Measurements from ENCODE around the gene TMEM196. TPM values are rescaled to one million over a fixed set of nuclear protein-coding genes. Genes with fewer than 3 reads are reported as not detected.
"Not testable (repeated sequence)": the region's sequence is repeated elsewhere in the genome, so short reads cannot be mapped to it uniquely, and the experiment has no call there.

TMEM196 gene
- total RNA-seq, 4 donors from 2014 or later: not detected

DNA sequence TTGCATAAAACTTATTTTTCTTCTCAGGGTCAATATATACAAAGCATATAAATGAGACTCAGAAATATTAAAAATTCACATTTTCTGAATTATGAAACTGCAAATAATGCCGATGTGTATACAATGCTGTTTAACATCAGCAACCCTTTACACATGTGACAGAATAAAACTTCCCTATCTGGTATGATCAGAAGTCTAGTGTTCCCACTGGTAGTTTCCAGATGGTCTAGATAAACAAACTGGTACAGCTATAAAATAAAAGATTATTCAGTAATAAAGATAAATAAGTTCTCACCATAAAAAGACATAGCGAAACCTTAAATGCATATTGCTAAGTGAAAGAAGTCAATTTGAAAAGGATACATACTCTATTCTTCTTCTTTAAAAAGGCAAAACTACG lies 72.5 kb downstream of the TMEM196 start:
- peaks cover 0 to 52% (median 2%) of the 10 kb centered on the region in 3 donors for H3K36me3 ChIP-seq
- no peak overlapping the region for H3K4me3 ChIP-seq
- H3K4me1 ChIP-seq: no peaks in the 10 kb centered on the region
- TF ChIP-seq, protein P1, sequence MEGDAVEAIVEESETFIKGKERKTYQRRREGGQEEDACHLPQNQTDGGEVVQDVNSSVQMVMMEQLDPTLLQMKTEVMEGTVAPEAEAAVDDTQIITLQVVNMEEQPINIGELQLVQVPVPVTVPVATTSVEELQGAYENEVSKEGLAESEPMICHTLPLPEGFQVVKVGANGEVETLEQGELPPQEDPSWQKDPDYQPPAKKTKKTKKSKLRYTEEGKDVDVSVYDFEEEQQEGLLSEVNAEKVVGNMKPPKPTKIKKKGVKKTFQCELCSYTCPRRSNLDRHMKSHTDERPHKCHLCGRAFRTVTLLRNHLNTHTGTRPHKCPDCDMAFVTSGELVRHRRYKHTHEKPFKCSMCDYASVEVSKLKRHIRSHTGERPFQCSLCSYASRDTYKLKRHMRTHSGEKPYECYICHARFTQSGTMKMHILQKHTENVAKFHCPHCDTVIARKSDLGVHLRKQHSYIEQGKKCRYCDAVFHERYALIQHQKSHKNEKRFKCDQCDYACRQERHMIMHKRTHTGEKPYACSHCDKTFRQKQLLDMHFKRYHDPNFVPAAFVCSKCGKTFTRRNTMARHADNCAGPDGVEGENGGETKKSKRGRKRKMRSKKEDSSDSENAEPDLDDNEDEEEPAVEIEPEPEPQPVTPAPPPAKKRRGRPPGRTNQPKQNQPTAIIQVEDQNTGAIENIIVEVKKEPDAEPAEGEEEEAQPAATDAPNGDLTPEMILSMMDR (IDR thresholded peaks at IDR 0.05): no peak
- TF ChIP-seq POLR2A (IDR thresholded peaks at IDR 0.05) (no peak), EP300 (IDR thresholded peaks at IDR 0.05) (no peak)
- no peak for DNase-seq (ENCODE audit: low spot score in 2 of 2)
- H3K27ac ChIP-seq: no peak overlapping the region
- peaks cover 0 to 6% (median 0%) of the 10 kb centered on the region in 4 donors for H3K9me3 ChIP-seq
- 90 to 99% methylated on average over 3 of the region's 3 CpGs for whole genome bisulfite sequencing, 2 donors
- no peaks in the 10 kb centered on the region for H3K27me3 ChIP-seq

DNA sequence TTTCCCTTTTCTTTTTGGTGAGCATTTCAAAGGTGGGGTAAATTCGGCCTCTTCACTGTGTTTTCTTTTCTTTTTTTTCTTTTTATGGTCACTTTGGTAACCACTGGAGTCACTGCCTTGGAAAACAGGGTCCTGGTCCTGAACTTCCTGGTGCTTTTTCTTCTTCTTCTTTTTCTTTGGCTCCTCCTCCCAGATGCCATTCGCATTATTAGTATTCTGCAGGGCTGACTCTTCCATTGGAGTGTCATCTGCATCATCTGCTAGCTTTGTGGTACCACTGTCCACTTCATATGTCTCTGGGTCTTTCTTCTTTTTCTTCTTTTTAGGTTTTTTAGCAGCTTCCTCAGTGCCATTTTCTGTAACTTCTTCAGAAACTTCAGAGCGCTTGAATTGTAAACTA lies 75.1 kb downstream of the TMEM196 start:
- 88 to 93% methylated on average over 3 of the region's 3 CpGs for WGBS, 2 donors
- TF ChIP-seq, protein P1 (IDR thresholded peaks at IDR 0.05): no peak

DNA sequence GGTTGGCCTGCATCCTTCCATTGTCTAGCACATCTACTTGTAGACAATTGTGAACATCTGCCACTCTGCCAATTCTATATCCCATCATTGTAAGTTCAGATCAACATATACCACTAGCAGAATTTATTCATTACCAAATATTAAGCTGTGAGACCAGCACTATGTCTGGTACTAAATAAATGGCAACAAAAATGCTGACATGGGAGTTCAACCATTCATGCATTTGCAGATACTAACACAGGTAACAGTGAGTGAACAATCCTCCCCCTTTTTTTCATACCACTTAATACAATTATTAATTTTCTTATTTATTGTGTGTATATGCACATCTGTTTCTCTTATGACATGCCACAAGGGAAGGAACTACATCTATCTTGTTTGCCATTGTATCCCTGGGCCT lies 76.5 kb downstream of the TMEM196 start:
- Histone ChIP-seq H3K36me3 (peaks cover 0 to 30% (median 2%) of the 10 kb centered on the region in 3 donors), H3K9me3 (peaks cover 0 to 3% (median 0%) of the 10 kb centered on the region in 4 donors), H3K27me3 (no peaks in the 10 kb centered on the region), H3K4me1 (no peaks in the 10 kb centered on the region), H3K27ac (no peak overlapping the region), H3K4me3 (no peak overlapping the region)
- DNase-seq (ENCODE audit: low spot score in 2 of 2): no peak
- TF ChIP-seq, protein P1 (IDR thresholded peaks at IDR 0.05): no peak
- TF ChIP-seq EP300 (IDR thresholded peaks at IDR 0.05): no peak
- no peak for TF ChIP-seq POLR2A (IDR thresholded peaks at IDR 0.05)

More for the DNA sequence above, 75.1 kb downstream of the TMEM196 start:
- Histone ChIP-seq H3K4me3 (no peak overlapping the region), H3K27me3 (no peaks in the 10 kb centered on the region), H3K9me3 (peaks cover 0 to 6% (median 0%) of the 10 kb centered on the region in 4 donors), H3K4me1 (no peaks in the 10 kb centered on the region), H3K36me3 (peaks cover 0 to 44% (median 2%) of the 10 kb centered on the region in 3 donors), H3K27ac (no peak overlapping the region)
- DNase-seq (ENCODE audit: low spot score in 2 of 2): no peak

DNA sequence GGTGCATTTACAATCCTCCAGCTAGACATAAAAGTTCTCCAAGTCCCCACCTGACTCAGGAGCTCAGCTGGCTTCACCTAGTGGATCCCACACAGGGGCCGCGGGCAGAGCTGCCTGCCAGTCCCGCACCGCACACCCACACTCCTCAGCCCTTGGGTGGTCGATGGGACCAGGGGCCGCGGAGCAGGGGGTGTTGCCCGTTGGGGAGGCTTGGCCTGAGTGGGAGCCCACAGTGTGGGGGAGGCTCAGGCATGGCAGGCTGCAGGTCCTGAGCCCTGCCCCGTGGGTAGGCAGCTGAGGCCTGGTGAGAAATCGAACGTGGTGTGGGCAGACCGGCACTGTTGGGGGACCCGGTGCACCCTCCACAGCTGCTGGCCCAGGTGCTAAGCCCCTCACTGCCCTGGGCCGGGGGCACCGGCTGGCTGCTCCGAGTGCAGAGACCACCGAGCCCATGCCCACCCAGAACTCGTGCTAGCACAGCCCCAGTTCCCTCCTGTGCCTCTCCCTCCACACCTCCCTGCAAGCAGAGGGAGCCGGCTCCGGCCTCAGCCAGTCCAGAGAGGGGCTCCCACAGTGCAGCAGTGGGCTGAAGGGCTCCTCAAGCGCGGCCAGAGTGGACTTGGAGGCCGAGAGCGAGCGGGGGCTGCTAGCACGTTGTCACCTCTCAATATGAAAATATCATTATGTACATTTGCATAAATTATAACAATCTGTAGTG lies 81.1 kb downstream of the TMEM196 start:
- Histone ChIP-seq H3K27me3 (no peaks in the 10 kb centered on the region), H3K4me1 (no peaks in the 10 kb centered on the region), H3K36me3 (peaks cover 0 to 2% (median 0%) of the 10 kb centered on the region in 3 donors), H3K9me3 (peaks cover 0 to 7% (median 0%) of the 10 kb centered on the region in 4 donors), H3K4me3 (no peak overlapping the region), H3K27ac (no peak overlapping the region)
- no peak for DNase-seq (ENCODE audit: low spot score in 2 of 2)
- TF ChIP-seq, protein P1 (IDR thresholded peaks at IDR 0.05): no peak
- TF ChIP-seq POLR2A (IDR thresholded peaks at IDR 0.05): no peak
- no peak for TF ChIP-seq EP300 (IDR thresholded peaks at IDR 0.05)
- 96 to 97% methylated on average over 21 to 26 of the region's 26 CpGs for WGBS, 2 donors

DNA sequence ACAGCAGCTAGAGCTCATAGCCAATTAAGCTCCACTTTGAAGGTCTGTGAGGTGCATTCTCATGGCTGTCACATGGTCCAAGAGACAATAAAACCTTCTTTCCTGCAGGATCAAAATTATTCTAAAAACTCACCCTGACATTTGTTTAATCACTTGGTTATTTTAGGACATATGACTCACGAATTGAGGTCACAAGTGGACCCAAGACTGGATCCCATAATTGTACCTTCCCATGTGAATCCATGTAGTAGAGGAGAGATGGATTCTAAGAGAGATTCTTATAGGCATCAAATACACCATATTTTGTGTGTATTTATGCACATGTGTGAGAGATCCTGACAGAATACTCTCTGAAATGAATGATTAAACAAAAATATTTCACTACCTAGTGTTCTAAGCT lies 82.7 kb downstream of the TMEM196 start:
- no peaks in the 10 kb centered on the region for H3K36me3 ChIP-seq

DNA sequence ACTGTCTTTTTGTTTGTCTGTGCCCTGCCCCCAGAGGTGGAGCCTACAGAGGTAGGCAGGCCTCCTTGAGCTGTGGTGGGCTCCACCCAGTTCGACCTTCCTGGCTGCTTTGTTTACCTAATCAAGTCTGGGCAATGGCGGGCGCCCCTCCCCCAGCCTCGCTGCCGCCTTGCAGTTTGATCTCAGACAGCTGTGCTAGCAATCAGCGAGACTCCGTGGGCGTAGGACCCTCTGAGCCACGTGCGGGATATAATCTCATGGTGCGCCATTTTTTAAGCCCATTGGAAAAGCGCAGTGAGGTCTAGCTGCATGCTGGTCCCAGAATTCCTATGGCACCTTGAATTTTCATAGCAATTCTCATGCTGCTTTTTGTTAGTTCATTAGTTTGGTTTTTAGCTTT lies 84.3 kb downstream of the TMEM196 start:
- not testable (repeated sequence) for DNase-seq (ENCODE audit: low spot score in 2 of 2)
- WGBS, 2 donors: 73 to 78% methylated on average over 9 to 12 of the region's 12 CpGs

More for the DNA sequence above, 82.7 kb downstream of the TMEM196 start:
- Histone ChIP-seq H3K9me3 (peaks cover 0 to 7% (median 0%) of the 10 kb centered on the region in 4 donors), H3K4me1 (no peaks in the 10 kb centered on the region), H3K27me3 (no peaks in the 10 kb centered on the region), H3K4me3 (no peak overlapping the region), H3K27ac (no peak overlapping the region)
- no peak for DNase-seq (ENCODE audit: low spot score in 2 of 2)
- no peak for TF ChIP-seq EP300 (IDR thresholded peaks at IDR 0.05)
- TF ChIP-seq, protein P1 (IDR thresholded peaks at IDR 0.05): no peak
- TF ChIP-seq POLR2A (IDR thresholded peaks at IDR 0.05): no peak
- WGBS, 2 donors: 0 to 30% methylated on average over 1 of the region's 1 CpG

More for the DNA sequence above, 84.3 kb downstream of the TMEM196 start:
- not testable (repeated sequence) for H3K36me3 ChIP-seq, H3K4me3 ChIP-seq, H3K9me3 ChIP-seq, H3K4me1 ChIP-seq, H3K27me3 ChIP-seq, H3K27ac ChIP-seq
